ENCODE results near the gene ARID1B. TPM values are rescaled to one million over a fixed set of nuclear protein-coding genes. Genes with fewer than 3 reads are reported as not detected.

Gene ARID1B
- total and polyA plus RNA-seq, 2 of the 13 experiments (the other 11 are each of a cell fraction or from before 2014, with no cell fraction given): 20.1 to 32.6 TPM

DNA sequence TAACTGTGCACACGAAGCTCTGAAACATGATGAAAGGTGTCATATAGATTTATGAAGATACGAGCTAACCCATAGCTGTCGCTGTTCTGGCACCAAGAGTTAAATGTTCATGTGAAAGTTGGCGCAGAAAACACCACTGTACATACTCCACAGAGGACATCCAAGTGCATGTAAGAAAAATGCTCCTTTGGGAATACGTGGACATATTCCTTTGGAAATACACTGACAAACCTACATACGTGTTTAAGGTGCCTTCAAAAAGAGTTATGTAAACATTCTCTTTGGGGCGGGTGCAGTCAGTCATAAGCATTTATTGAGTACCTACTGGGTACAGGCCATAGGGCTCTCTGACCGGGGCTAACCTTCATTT is 723 bp upstream of the ARID1B start (continued):
- TF ChIP-seq ZC3H4 (CRISPR knock-in tag; IDR thresholded peaks at IDR 0.05; ENCODE audit: borderline replicate concordance) (no peak), ZNF350 (CRISPR knock-in tag; IDR thresholded peaks at IDR 0.05; ENCODE audit: borderline replicate concordance, low read depth) (no peak), CC2D1A (CRISPR knock-in tag; IDR thresholded peaks at IDR 0.05) (no peak), SATB2 (CRISPR knock-in tag; IDR thresholded peaks at IDR 0.05) (peak; percentile 24; the same call in 1 of the 2 replicates), ZNF318 (CRISPR knock-in tag; IDR thresholded peaks at IDR 0.05) (no peak), TBP (CRISPR knock-in tag; IDR thresholded peaks at IDR 0.05) (no peak), NKX3-1 (CRISPR knock-in tag; IDR thresholded peaks at IDR 0.05) (no peak), SMAD9 (CRISPR knock-in tag; IDR thresholded peaks at IDR 0.05) (no peak), SAFB2 (CRISPR knock-in tag; IDR thresholded peaks at IDR 0.05; ENCODE audit: borderline replicate concordance, low read depth) (no peak), EZH2 (conservative IDR thresholded peaks at IDR 0.05; ENCODE audit: low read depth, low read length) (no peak), ZNF639 (CRISPR knock-in tag; conservative IDR thresholded peaks at IDR 0.05) (no peak), SNAPC2 (CRISPR knock-in tag; IDR thresholded peaks at IDR 0.05) (peak; percentile 60; the same call in 1 of the 2 replicates), MTF1 (CRISPR knock-in tag; IDR thresholded peaks at IDR 0.05) (peak; percentile 59; the same call in 1 of the 2 replicates)
- TF ChIP-seq, protein P1, sequence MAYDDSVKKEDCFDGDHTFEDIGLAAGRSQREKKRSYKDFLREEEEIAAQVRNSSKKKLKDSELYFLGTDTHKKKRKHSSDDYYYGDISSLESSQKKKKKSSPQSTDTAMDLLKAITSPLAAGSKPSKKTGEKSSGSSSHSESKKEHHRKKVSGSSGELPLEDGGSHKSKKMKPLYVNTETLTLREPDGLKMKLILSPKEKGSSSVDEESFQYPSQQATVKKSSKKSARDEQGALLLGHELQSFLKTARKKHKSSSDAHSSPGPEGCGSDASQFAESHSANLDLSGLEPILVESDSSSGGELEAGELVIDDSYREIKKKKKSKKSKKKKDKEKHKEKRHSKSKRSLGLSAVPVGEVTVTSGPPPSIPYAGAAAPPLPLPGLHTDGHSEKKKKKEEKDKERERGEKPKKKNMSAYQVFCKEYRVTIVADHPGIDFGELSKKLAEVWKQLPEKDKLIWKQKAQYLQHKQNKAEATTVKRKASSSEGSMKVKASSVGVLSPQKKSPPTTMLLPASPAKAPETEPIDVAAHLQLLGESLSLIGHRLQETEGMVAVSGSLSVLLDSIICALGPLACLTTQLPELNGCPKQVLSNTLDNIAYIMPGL (CRISPR knock-in tag; IDR thresholded peaks at IDR 0.05; ENCODE audit: borderline replicate concordance in 1 of 2, low read depth in 1 of 2): no peak
